Measurements from ENCODE around the gene KNSTRN. TPM values are rescaled to one million over a fixed set of nuclear protein-coding genes. Genes with fewer than 3 reads are reported as not detected.

The KNSTRN gene
- total RNA-seq, 2 experiments from 2014 or later = 2.8 to 3.0 TPM

GRCh38 chr15:40428185-40428584 is 45.7 kb downstream of the KNSTRN start:
- no peaks in the 10 kb centered on the region for H3K9me3 ChIP-seq (ENCODE audit: control insufficient read depth in 1 of 2, insufficient read depth in 1 of 2, low read length in 2 of 2)
- ChIA-PET POLR2A (no interaction called here), CTCF (no interaction called here)
- no peaks in the 10 kb centered on the region for H3K27me3 ChIP-seq (ENCODE audit: control insufficient read depth in 1 of 2, insufficient read depth in 2 of 2, low read length in 2 of 2)
- no peak overlapping the region for H3K27ac ChIP-seq (ENCODE audit: low read depth in 1 of 2, low read length in 2 of 2)
- intact Hi-C loops (cut with DNase I, micrococcal nuclease) = loop anchor here in 1 of 2 experiments (10.0 kb wide), 2 partner anchors 213 to 743 kb away; no protein-coding TSS in a partner anchor
- Mint-ChIP-seq H3K4me3 (no peak overlapping the region), H3K9me3 (no peaks in the 10 kb centered on the region), H3K27me3 (no peaks in the 10 kb centered on the region), H3K4me1 (ENCODE audit: low read depth) (no peaks in the 10 kb centered on the region), H3K27ac (no peak overlapping the region), H3K36me3 (ENCODE audit: low read depth) (peaks cover 7% of the 10 kb centered on the region)
- peaks cover 2% of the 10 kb centered on the region for H3K36me3 ChIP-seq (ENCODE audit: insufficient read depth, low read length)
- ATAC-seq (ENCODE audit: poor library complexity) = no peak
- H3K4me1 ChIP-seq (ENCODE audit: insufficient read depth, low read length) = no peaks in the 10 kb centered on the region
- DNase-seq = no peak
- TF ChIP-seq CTCF (IDR thresholded peaks at IDR 0.05) = no peak
- no peak overlapping the region for H3K4me3 ChIP-seq (ENCODE audit: low read length)

GRCh38 chr15:40429068-40429710 is 46.7 kb downstream of the KNSTRN start:
- no peak for DNase-seq
- Mint-ChIP-seq H3K27me3 (no peaks in the 10 kb centered on the region), H3K27ac (no peak overlapping the region), H3K4me1 (ENCODE audit: low read depth) (no peaks in the 10 kb centered on the region), H3K9me3 (no peaks in the 10 kb centered on the region), H3K4me3 (no peak overlapping the region), H3K36me3 (ENCODE audit: low read depth) (peaks cover 7% of the 10 kb centered on the region)
- intact Hi-C loops (cut with DNase I, micrococcal nuclease) = loop anchor here in 1 of 2 experiments (10.0 kb wide), 2 partner anchors 214 to 744 kb away; no protein-coding TSS in a partner anchor
- Histone ChIP-seq H3K27ac (ENCODE audit: low read depth in 1 of 2, low read length in 2 of 2) (no peak overlapping the region), H3K4me1 (ENCODE audit: insufficient read depth, low read length) (no peaks in the 10 kb centered on the region), H3K27me3 (ENCODE audit: control insufficient read depth in 1 of 2, insufficient read depth in 2 of 2, low read length in 2 of 2) (no peaks in the 10 kb centered on the region), H3K36me3 (ENCODE audit: insufficient read depth, low read length) (peaks cover 2% of the 10 kb centered on the region), H3K9me3 (ENCODE audit: control insufficient read depth in 1 of 2, insufficient read depth in 1 of 2, low read length in 2 of 2) (no peaks in the 10 kb centered on the region), H3K4me3 (ENCODE audit: low read length) (no peak overlapping the region)
- ChIA-PET CTCF (no interaction called here), POLR2A (interaction anchor here (0.9 kb wide), 1 partner anchor 11 kb away, joined by 4 read pairs; the partner anchor contains the start of gene BAHD1)
- no peak for ATAC-seq (ENCODE audit: poor library complexity)
- TF ChIP-seq CTCF (IDR thresholded peaks at IDR 0.05) = no peak

GRCh38 chr15:40430271-40430805 is 47.8 kb downstream of the KNSTRN start:
- Mint-ChIP-seq H3K9me3 (no peaks in the 10 kb centered on the region), H3K27me3 (no peaks in the 10 kb centered on the region), H3K4me3 (no peak overlapping the region), H3K27ac (no peak overlapping the region), H3K4me1 (ENCODE audit: low read depth) (peaks cover 5% of the 10 kb centered on the region), H3K36me3 (ENCODE audit: low read depth) (peaks cover 7% of the 10 kb centered on the region)
- no peaks in the 10 kb centered on the region for H3K9me3 ChIP-seq (ENCODE audit: control insufficient read depth in 1 of 2, insufficient read depth in 1 of 2, low read length in 2 of 2)
- ChIA-PET CTCF (interaction anchor here (1.2 kb wide), 1 partner anchor 155 kb away, joined by 3 read pairs; no protein-coding TSS in a partner anchor), POLR2A (interaction anchor here (1.1 kb wide), 1 partner anchor 10 kb away, joined by 5 read pairs; the partner anchor contains the start of gene BAHD1)
- no peak overlapping the region for H3K4me3 ChIP-seq (ENCODE audit: low read length)
- intact Hi-C loops (cut with DNase I, micrococcal nuclease) = no loop called here
- H3K27ac ChIP-seq (ENCODE audit: low read depth in 1 of 2, low read length in 2 of 2) = no peak overlapping the region
- ATAC-seq (ENCODE audit: poor library complexity) (no peak), DNase-seq (no peak)
- no peak for TF ChIP-seq CTCF (IDR thresholded peaks at IDR 0.05)
- peaks cover 2% of the 10 kb centered on the region for H3K36me3 ChIP-seq (ENCODE audit: insufficient read depth, low read length)
- H3K27me3 ChIP-seq (ENCODE audit: control insufficient read depth in 1 of 2, insufficient read depth in 2 of 2, low read length in 2 of 2) = no peaks in the 10 kb centered on the region
- peaks cover 4% of the 10 kb centered on the region for H3K4me1 ChIP-seq (ENCODE audit: insufficient read depth, low read length)
